ENCODE results near the gene DHRS9. TPM values are rescaled to one million over a fixed set of nuclear protein-coding genes. Genes with fewer than 3 reads are reported as not detected.

The DHRS9 gene
- total RNA-seq, 1 experiment from 2014 or later: 0.21 TPM

- Histone ChIP-seq H3K4me3 (ENCODE audit: low read depth in 2 of 2, low read length in 2 of 2) (no peak overlapping the region), H3K9me3 (ENCODE audit: control insufficient read depth, insufficient read depth, low read depth, low read length) (no peaks in the 10 kb centered on the region), H3K4me1 (ENCODE audit: control insufficient read depth, insufficient read depth, low read length) (no peaks in the 10 kb centered on the region), H3K36me3 (ENCODE audit: control insufficient read depth, insufficient read depth, low read length) (no peaks in the 10 kb centered on the region), H3K27me3 (ENCODE audit: control insufficient read depth, insufficient read depth, low read length) (no peaks in the 10 kb centered on the region), H3K27ac (ENCODE audit: low read length) (no peak overlapping the region)
- no peak for TF ChIP-seq POLR2AphosphoS5 (IDR thresholded peaks at IDR 0.05; ENCODE audit: low read depth, low read length)
- no peak for TF ChIP-seq SIN3A (IDR thresholded peaks at IDR 0.05; ENCODE audit: borderline replicate concordance, insufficient read depth, low read depth, low read length)
- no peak for TF ChIP-seq REST (IDR thresholded peaks at IDR 0.05; ENCODE audit: insufficient read depth in 1 of 2, low read depth in 2 of 2, low read length in 1 of 2)
- no peak for TF ChIP-seq CTCF (IDR thresholded peaks at IDR 0.05)
- ATAC-seq (no peak), DNase-seq (ENCODE audit: low read depth, low spot score) (no peak)
- CTCF ChIA-PET: no interaction called here
- intact Hi-C loops (cut with micrococcal nuclease; ENCODE audit: unreplicated experiment) (no loop called here), in situ Hi-C loops (cut with HindIII; ENCODE audit: low pct_unique_long_range_greater_than_20kb, low sequenced_read_pairs) (no loop called here)
- POLR2A ChIA-PET: no interaction called here
- BruUV-seq (replicated peaks): no TSS peak
These were observed 8.4 kb downstream of the DHRS9 start for GRCh38 chr2:169077674-169078240.

GRCh38 chr2:169080250-169081069 is 11.1 kb downstream of the DHRS9 start:
- Histone ChIP-seq H3K4me3 (ENCODE audit: low read depth in 2 of 2, low read length in 2 of 2) (no peak overlapping the region), H3K36me3 (ENCODE audit: control insufficient read depth, insufficient read depth, low read length) (no peaks in the 10 kb centered on the region), H3K4me1 (ENCODE audit: control insufficient read depth, insufficient read depth, low read length) (no peaks in the 10 kb centered on the region), H3K9me3 (ENCODE audit: control insufficient read depth, insufficient read depth, low read depth, low read length) (no peaks in the 10 kb centered on the region), H3K27ac (ENCODE audit: low read length) (no peak overlapping the region), H3K27me3 (ENCODE audit: control insufficient read depth, insufficient read depth, low read length) (no peaks in the 10 kb centered on the region)
- in situ Hi-C loops (cut with HindIII; ENCODE audit: low pct_unique_long_range_greater_than_20kb, low sequenced_read_pairs) (no loop called here), intact Hi-C loops (cut with micrococcal nuclease; ENCODE audit: unreplicated experiment) (no loop called here)
- CTCF ChIA-PET: no interaction called here
- ATAC-seq (no peak), DNase-seq (ENCODE audit: low read depth, low spot score) (no peak)
- TF ChIP-seq SIN3A (IDR thresholded peaks at IDR 0.05; ENCODE audit: borderline replicate concordance, insufficient read depth, low read depth, low read length): no peak
- no peak for TF ChIP-seq POLR2AphosphoS5 (IDR thresholded peaks at IDR 0.05; ENCODE audit: low read depth, low read length)
- no peak for TF ChIP-seq CTCF (IDR thresholded peaks at IDR 0.05)
- TF ChIP-seq REST (IDR thresholded peaks at IDR 0.05; ENCODE audit: insufficient read depth in 1 of 2, low read depth in 2 of 2, low read length in 1 of 2): no peak
- TF ChIP-seq TCF7L2 (IDR thresholded peaks at IDR 0.05; ENCODE audit: low read depth, low read length): no peak
- no TSS peak for BruUV-seq (replicated peaks)
- POLR2A ChIA-PET: no interaction called here
